SK-N-SH treated with all-trans-retinoic acid at 6 μM for 48 hours (cell line): Measurements from ENCODE around the gene ODAD3.

Experiments
- ATAC-seq: fragments of 200-7000 bp; cut with Tn5 transposase; 3 replicates; pipeline ENCODE4 v1.9.1; 2020; ENCODE audit warnings: mild to moderate bottlenecking, moderate library complexity
- ARNTL ChIP-seq: fragments of 450-650 bp; formaldehyde crosslinking; IDR thresholded peaks from 2 replicates; pipeline ENCODE4 v1.5.0; 2020; ENCODE audit warnings: low read depth, mild to moderate bottlenecking, moderate library complexity, borderline replicate concordance
- BACH2 ChIP-seq: fragments of 250-450 bp; sonication (Bioruptor Pico); IDR thresholded peaks from 2 replicates; pipeline ENCODE4 v1.9.0; 2021; ENCODE audit warnings: mild to moderate bottlenecking, borderline replicate concordance
- ESRRG ChIP-seq: fragments of 250-450 bp; sonication (Bioruptor Pico); IDR thresholded peaks from 2 replicates; pipeline ENCODE4 v1.6.1; 2021; ENCODE audit warnings: mild to moderate bottlenecking
- ISL1 ChIP-seq: fragments of 250-450 bp; sonication (Bioruptor Pico); IDR thresholded peaks from 2 replicates; pipeline ENCODE4 v2.1.2; 2022; ENCODE audit warnings: mild to moderate bottlenecking, moderate library complexity
- OSR1 ChIP-seq: fragments of 250-450 bp; sonication (Bioruptor Pico); IDR thresholded peaks from 2 replicates; pipeline ENCODE4 v1.8.0; 2022; ENCODE audit warnings: moderate library complexity, mild to moderate bottlenecking, inconsistent platforms
- PPARA ChIP-seq: fragments of 250-450 bp; sonication (Bioruptor Pico); IDR thresholded peaks from 2 replicates; pipeline ENCODE4 v1.5.0; 2020; ENCODE audit warnings: mild to moderate bottlenecking, borderline replicate concordance
- RARB ChIP-seq: fragments of 250-450 bp; sonication (Bioruptor Pico); IDR thresholded peaks from 2 replicates; pipeline ENCODE4 v1.8.0; 2021; ENCODE audit warnings: mild to moderate bottlenecking, moderate library complexity
- SNAI2 ChIP-seq: fragments of 250-450 bp; sonication (Bioruptor Pico); IDR thresholded peaks from 2 replicates; pipeline ENCODE4 v1.5.0; 2020; ENCODE audit warnings: mild to moderate bottlenecking, moderate library complexity
- TCF4 ChIP-seq: fragments of 250-450 bp; sonication (Bioruptor Pico); IDR thresholded peaks from 2 replicates; pipeline ENCODE4 v1.8.0; 2021; ENCODE audit warnings: mild to moderate bottlenecking, moderate library complexity, borderline replicate concordance
- TOX ChIP-seq: fragments of 250-450 bp; sonication (Bioruptor Pico); IDR thresholded peaks from 2 replicates; pipeline ENCODE4 v1.8.0; 2021; ENCODE audit warnings: mild to moderate bottlenecking, moderate library complexity, borderline replicate concordance
- ZFP3 ChIP-seq: fragments of 250-450 bp; sonication (Bioruptor Pico); IDR thresholded peaks from 2 replicates; pipeline ENCODE4 v1.5.0; 2020; ENCODE audit warnings: mild to moderate bottlenecking, moderate library complexity
- ZFP30 ChIP-seq: fragments of 450-650 bp; formaldehyde crosslinking; IDR thresholded peaks from 2 replicates; pipeline ENCODE4 v1.5.0; 2022; ENCODE audit warnings: mild to moderate bottlenecking, moderate library complexity
- ZNF565 ChIP-seq: fragments of 450-650 bp; formaldehyde crosslinking; conservative IDR thresholded peaks from 2 replicates; pipeline ENCODE4 v1.5.0; 2020; ENCODE audit warnings: low read depth, mild to moderate bottlenecking, moderate library complexity
- ZNF70 ChIP-seq: fragments of 450-650 bp; formaldehyde crosslinking; IDR thresholded peaks from 2 replicates; pipeline ENCODE4 v1.5.0; 2020; ENCODE audit warnings: mild to moderate bottlenecking, moderate library complexity
- ZNF8 ChIP-seq: fragments of 450-650 bp; formaldehyde crosslinking; IDR thresholded peaks from 2 replicates; pipeline ENCODE4 v1.5.0; 2020; ENCODE audit warnings: mild to moderate bottlenecking, moderate library complexity
- TF ChIP-seq, protein P1 (sequence below): fragments of 250-450 bp; sonication (Bioruptor Pico); IDR thresholded peaks from 2 replicates; pipeline ENCODE4 v1.8.0; 2021; ENCODE audit warnings: low read depth, mild to moderate bottlenecking, moderate library complexity, borderline replicate concordance
- TF ChIP-seq, protein P2 (sequence below): fragments of 250-450 bp; sonication (Bioruptor Pico); IDR thresholded peaks from 2 replicates; pipeline ENCODE4 v1.5.1; 2021; ENCODE audit warnings: mild to moderate bottlenecking, moderate library complexity
- TF ChIP-seq, protein P3 (sequence below): fragments of 250-450 bp; sonication (Bioruptor Pico); IDR thresholded peaks from 2 replicates; pipeline ENCODE4 v1.5.0; 2020; ENCODE audit warnings: mild to moderate bottlenecking, moderate library complexity
- TF ChIP-seq, protein P4 (sequence below): fragments of 250-450 bp; sonication (Bioruptor Pico); IDR thresholded peaks from 2 replicates; pipeline ENCODE4 v1.8.0; 2020; ENCODE audit warnings: mild to moderate bottlenecking, moderate library complexity, borderline replicate concordance

The ODAD3 gene

DNA sequence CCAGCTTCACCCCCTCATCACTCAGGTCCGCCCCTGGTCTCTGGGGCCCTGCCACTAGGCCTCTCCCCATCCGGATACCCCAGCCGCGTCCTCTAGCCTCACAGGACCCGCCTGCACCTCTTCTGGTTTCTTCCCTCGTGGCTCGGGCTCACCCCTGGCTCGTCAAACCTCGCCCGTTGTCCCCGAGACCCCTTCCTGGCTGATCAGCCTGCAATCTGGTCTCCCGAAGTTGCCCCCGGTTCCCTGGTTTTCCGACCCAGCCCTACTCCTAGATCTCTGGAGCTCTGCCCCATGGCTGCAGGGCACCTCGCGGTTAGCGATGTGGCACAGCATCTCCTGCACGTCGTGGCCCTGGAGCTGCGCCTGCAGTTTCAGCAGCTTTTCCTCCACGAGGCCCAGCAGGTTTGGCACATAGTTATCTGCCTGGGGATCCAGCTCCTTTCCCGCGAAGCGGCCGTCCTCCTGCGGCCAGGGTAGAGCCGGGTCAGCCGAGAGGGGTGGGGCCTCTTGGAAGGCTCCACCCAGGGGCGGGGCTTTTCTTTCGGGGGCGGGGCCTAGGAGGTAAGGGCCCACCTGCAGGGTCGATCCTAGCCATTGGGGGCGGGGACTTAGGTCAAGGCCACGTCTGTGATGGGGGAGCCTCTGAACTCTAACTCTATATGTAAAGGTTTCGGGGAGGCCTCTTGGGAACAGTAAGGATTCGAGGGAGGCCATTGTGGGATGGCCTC is 13.4 kb downstream of the ODAD3 start:
- ATAC-seq, result no peak
- TF ChIP-seq, protein P1, sequence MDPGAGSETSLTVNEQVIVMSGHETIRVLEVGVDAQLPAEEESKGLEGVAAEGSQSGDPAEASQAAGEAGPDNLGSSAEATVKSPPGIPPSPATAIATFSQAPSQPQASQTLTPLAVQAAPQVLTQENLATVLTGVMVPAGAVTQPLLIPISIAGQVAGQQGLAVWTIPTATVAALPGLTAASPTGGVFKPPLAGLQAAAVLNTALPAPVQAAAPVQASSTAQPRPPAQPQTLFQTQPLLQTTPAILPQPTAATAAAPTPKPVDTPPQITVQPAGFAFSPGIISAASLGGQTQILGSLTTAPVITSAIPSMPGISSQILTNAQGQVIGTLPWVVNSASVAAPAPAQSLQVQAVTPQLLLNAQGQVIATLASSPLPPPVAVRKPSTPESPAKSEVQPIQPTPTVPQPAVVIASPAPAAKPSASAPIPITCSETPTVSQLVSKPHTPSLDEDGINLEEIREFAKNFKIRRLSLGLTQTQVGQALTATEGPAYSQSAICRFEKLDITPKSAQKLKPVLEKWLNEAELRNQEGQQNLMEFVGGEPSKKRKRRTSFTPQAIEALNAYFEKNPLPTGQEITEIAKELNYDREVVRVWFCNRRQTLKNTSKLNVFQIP (CRISPR knock-in tag), result no peak
- no peak for TF ChIP-seq ZNF70 (CRISPR knock-in tag)
- no peak for TF ChIP-seq BACH2
- TF ChIP-seq OSR1, result no peak
- TF ChIP-seq ZFP3 (CRISPR knock-in tag), result no peak
- no peak for TF ChIP-seq TOX (CRISPR knock-in tag)
- TF ChIP-seq PPARA (CRISPR knock-in tag), result no peak
- TF ChIP-seq, protein P2, sequence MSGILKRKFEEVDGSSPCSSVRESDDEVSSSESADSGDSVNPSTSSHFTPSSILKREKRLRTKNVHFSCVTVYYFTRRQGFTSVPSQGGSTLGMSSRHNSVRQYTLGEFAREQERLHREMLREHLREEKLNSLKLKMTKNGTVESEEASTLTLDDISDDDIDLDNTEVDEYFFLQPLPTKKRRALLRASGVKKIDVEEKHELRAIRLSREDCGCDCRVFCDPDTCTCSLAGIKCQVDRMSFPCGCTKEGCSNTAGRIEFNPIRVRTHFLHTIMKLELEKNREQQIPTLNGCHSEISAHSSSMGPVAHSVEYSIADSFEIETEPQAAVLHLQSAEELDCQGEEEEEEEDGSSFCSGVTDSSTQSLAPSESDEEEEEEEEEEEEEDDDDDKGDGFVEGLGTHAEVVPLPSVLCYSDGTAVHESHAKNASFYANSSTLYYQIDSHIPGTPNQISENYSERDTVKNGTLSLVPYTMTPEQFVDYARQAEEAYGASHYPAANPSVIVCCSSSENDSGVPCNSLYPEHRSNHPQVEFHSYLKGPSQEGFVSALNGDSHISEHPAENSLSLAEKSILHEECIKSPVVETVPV, result no peak
- TF ChIP-seq, protein P3, sequence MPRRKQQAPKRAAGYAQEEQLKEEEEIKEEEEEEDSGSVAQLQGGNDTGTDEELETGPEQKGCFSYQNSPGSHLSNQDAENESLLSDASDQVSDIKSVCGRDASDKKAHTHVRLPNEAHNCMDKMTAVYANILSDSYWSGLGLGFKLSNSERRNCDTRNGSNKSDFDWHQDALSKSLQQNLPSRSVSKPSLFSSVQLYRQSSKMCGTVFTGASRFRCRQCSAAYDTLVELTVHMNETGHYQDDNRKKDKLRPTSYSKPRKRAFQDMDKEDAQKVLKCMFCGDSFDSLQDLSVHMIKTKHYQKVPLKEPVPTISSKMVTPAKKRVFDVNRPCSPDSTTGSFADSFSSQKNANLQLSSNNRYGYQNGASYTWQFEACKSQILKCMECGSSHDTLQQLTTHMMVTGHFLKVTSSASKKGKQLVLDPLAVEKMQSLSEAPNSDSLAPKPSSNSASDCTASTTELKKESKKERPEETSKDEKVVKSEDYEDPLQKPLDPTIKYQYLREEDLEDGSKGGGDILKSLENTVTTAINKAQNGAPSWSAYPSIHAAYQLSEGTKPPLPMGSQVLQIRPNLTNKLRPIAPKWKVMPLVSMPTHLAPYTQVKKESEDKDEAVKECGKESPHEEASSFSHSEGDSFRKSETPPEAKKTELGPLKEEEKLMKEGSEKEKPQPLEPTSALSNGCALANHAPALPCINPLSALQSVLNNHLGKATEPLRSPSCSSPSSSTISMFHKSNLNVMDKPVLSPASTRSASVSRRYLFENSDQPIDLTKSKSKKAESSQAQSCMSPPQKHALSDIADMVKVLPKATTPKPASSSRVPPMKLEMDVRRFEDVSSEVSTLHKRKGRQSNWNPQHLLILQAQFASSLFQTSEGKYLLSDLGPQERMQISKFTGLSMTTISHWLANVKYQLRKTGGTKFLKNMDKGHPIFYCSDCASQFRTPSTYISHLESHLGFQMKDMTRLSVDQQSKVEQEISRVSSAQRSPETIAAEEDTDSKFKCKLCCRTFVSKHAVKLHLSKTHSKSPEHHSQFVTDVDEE (CRISPR knock-in tag), result no peak
- no peak for TF ChIP-seq ESRRG (CRISPR knock-in tag)

DNA sequence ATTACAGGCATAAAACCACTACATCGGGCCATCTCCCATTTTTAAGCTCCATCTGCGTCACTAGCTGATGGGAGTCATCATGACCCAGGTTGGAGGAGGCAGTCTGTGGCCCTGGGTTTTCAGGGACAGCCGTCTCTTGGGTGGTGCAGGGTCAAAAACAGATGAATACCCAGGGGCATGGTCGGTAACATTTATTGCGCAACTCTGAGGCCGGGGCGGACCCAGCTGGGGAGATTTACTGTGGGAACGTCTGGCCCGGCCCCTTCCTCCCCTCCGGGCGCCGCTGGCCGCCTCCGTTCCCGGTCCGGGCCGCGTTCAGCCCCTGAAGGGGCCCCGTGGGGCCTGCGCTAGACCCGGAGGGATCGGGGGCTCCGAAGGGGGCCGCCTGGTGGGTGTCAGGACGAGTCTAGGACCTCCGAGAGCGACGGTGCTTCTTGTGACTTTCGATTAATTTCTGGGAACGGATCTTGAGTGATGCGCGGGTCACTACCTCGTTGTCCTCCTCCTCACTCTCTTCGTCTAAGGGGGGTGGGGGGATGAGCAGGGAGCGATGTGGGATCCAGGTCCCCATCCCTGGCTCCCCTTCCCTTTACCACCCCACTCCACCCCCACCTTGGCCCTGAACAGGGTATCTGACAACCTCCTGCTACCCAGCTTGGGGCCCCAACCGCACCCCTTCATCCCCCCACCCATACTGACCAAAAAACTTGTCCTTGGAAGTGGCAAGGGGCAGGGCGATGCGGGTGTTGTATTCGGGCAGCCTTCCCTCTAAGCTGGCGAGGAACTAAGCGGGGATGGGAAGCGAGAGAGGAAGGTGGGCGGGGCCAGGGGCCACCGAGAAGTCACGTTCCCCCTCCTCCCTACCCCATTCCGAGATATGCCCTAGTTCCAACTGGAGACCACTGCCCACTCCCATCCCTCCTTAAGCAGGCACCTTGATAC is 14.2 kb downstream of the ODAD3 start:
- ATAC-seq, result no peak
- no peak for TF ChIP-seq ESRRG (CRISPR knock-in tag)
- TF ChIP-seq TOX (CRISPR knock-in tag), result no peak
- TF ChIP-seq ZNF565 (CRISPR knock-in tag), result no peak
- TF ChIP-seq ZFP30 (CRISPR knock-in tag), result no peak
- TF ChIP-seq OSR1, result no peak
- TF ChIP-seq SNAI2 (CRISPR knock-in tag), result no peak
- no peak for TF ChIP-seq ISL1 (CRISPR knock-in tag)
- no peak for TF ChIP-seq ZNF8
- no peak for TF ChIP-seq TCF4 (CRISPR knock-in tag)
- TF ChIP-seq RARB, result no peak
- TF ChIP-seq, protein P4, sequence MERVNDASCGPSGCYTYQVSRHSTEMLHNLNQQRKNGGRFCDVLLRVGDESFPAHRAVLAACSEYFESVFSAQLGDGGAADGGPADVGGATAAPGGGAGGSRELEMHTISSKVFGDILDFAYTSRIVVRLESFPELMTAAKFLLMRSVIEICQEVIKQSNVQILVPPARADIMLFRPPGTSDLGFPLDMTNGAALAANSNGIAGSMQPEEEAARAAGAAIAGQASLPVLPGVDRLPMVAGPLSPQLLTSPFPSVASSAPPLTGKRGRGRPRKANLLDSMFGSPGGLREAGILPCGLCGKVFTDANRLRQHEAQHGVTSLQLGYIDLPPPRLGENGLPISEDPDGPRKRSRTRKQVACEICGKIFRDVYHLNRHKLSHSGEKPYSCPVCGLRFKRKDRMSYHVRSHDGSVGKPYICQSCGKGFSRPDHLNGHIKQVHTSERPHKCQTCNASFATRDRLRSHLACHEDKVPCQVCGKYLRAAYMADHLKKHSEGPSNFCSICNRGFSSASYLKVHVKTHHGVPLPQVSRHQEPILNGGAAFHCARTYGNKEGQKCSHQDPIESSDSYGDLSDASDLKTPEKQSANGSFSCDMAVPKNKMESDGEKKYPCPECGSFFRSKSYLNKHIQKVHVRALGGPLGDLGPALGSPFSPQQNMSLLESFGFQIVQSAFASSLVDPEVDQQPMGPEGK (CRISPR knock-in tag), result no peak
- TF ChIP-seq ZNF70 (CRISPR knock-in tag), result no peak
- TF ChIP-seq ARNTL (CRISPR knock-in tag), result no peak
- TF ChIP-seq, all 23 proteins: peak for 0

DNA sequence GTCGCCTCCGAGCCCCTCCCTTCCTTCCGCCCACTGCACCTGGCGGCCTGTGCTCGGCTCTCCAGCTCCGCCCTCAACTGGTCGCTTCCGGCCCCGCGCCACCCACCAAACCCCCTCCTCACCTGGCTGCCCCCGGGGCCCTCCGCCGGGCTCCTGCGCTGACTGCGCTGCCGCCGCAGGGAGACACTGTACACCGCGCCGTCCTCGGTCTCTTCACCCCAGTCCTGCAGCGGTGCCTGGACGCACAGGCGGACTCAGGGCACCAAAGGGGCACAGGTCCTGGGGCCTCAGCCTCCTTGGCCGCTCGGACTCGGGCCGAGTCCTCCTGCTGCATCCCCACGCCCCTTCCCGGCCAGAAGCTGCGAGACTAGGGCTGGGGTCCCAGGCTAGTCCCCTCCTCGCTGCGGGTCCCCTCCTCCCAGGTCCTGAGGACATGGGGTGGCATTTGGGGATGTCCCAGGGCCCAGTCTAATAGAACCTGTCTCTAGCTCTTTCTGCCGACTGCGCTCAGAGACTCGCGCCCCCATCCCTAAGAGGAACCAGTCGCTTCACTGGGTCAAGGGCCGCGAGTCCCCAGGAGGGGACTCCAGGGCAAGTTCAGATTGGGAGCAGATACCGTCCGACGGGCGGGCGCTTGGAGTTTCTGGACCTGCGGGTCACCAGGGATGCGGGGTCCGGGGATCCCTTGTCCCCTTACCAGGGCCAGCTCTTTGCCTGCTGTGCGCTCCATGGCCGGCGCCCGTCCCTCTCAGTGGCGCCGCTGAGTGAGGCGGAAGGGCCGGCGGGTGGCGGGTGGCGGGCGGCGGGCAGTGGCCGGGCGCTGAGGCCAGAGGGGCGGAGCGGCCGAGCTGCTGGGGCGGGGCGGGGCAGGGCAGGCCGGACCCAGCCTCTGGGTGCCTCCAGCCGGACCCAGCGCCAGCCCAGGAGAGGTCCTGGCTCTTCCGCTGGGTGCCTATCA is 16.1 kb downstream of the ODAD3 start, which contains the start of gene RGL3:
RGL3 (minus strand) TSS at position 766 of the 958 bp plus-strand sequence; CDS start at position 730, 36 bp downstream.
- peak; percentile 89 for ATAC-seq
- TF ChIP-seq PPARA (CRISPR knock-in tag), result no peak
- TF ChIP-seq, protein P4 (CRISPR knock-in tag), result no peak
- TF ChIP-seq, protein P3 (CRISPR knock-in tag), result no peak
- no peak for TF ChIP-seq ZFP30 (CRISPR knock-in tag)
- no peak for TF ChIP-seq SNAI2 (CRISPR knock-in tag)
- TF ChIP-seq BACH2, result no peak
